ENCODE data around the gene PMEPA1.

Gene PMEPA1

GRCh38 chr20:57724610-57725405, 15.0 kb upstream of the PMEPA1 start:
- H3K4me3 Mint-ChIP-seq = no peak overlapping the region
- H3K36me3 Mint-ChIP-seq (ENCODE audit: low read depth) = no peaks in the 10 kb centered on the region
- H3K27ac Mint-ChIP-seq = no peak overlapping the region
- no peaks in the 10 kb centered on the region for H3K4me1 Mint-ChIP-seq (ENCODE audit: low read depth)
- peaks cover 3% of the 10 kb centered on the region for H3K27me3 Mint-ChIP-seq (ENCODE audit: low read depth)
- H3K9me3 Mint-ChIP-seq = no peaks in the 10 kb centered on the region

DNA sequence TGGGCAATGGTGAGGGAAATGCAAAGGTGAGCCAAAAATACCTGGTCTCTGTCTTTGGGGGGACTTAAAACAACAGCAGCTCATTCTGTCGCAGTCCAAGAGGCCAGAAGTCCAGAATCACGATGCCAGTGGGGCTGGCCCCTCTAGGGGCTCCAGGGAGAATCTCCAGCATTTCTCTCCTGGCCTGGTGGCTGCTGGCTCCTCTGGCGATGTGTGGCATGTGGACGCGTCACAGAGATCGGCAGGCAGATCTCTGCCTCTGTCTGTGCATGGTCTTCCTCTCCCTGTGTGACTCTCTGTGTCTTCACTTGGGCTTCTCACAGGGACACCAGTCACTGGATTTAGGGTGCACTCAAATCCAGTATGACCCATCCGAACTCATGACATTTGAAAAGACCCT, 14.0 kb upstream of the PMEPA1 start:
- Mint-ChIP-seq H3K4me1 (ENCODE audit: low read depth) (no peaks in the 10 kb centered on the region), H3K9me3 (no peaks in the 10 kb centered on the region), H3K27me3 (ENCODE audit: low read depth) (peaks cover 12% of the 10 kb centered on the region), H3K36me3 (ENCODE audit: low read depth) (no peaks in the 10 kb centered on the region), H3K4me3 (no peak overlapping the region), H3K27ac (no peak overlapping the region)

DNA sequence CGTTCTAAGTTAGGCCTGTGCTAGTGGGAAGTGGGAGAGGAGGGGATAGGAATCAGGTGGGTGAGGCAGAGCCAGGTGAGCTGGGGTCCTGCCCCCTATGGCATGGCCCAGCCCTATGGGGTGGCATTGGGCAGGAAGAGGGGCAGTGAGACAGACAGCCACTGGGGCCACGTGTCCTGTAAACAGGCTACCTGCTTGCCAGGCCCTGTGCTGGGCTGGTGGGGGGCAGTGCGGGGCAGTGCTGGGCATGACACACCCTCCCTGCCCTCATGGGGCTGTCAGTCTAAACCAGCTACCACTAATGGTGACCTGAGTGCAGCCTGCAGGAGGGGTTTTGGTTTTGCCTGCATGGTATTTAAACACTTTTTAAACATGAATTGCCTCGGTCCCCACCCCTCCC, 10.1 kb upstream of the PMEPA1 start:
- Mint-ChIP-seq H3K9me3 (no peaks in the 10 kb centered on the region), H3K27me3 (ENCODE audit: low read depth) (peaks cover 38% of the 10 kb centered on the region), H3K36me3 (ENCODE audit: low read depth) (no peaks in the 10 kb centered on the region), H3K27ac (no peak overlapping the region), H3K4me3 (no peak overlapping the region), H3K4me1 (ENCODE audit: low read depth) (no peaks in the 10 kb centered on the region)

DNA sequence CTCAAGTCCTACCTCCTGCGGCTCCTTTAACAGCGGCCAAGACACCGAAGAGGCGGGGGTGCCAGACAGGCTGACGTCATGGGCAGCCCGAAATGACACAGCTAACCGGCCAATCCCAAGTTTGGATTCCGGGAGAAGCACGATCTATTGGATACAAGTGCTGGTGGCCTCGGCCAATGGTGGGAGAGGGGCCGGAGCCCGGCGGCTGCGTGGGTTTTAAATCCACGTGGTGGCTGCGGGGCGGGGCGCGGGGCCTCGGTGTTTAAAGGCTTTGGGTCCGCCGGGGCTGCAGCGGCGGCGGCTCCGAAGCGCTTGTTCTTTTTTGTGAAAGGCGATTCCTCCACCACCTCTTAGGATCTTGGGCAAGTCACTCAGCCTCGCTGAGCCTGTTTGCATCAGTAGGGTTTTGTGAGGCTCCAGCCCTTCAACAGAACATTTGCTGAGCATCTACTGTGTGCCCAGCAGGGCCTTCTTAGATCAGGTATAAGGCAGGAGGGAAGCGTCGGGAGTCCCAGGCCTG, 8.7 kb upstream of the PMEPA1 start:
- Mint-ChIP-seq H3K27me3 (ENCODE audit: low read depth) (peaks cover 38% of the 10 kb centered on the region), H3K4me3 (no peak overlapping the region), H3K9me3 (no peaks in the 10 kb centered on the region), H3K4me1 (ENCODE audit: low read depth) (no peaks in the 10 kb centered on the region), H3K36me3 (ENCODE audit: low read depth) (no peaks in the 10 kb centered on the region), H3K27ac (no peak overlapping the region)

- H3K9me3 Mint-ChIP-seq = no peaks in the 10 kb centered on the region
- no peak overlapping the region for H3K4me3 Mint-ChIP-seq
- H3K27ac Mint-ChIP-seq = no peak overlapping the region
- H3K27me3 Mint-ChIP-seq (ENCODE audit: low read depth) = peaks cover 41% of the 10 kb centered on the region
- H3K36me3 Mint-ChIP-seq (ENCODE audit: low read depth) = no peaks in the 10 kb centered on the region
- no peaks in the 10 kb centered on the region for H3K4me1 Mint-ChIP-seq (ENCODE audit: low read depth)
These were observed 8.0 kb upstream of the PMEPA1 start for GRCh38 chr20:57717797-57718196.

DNA sequence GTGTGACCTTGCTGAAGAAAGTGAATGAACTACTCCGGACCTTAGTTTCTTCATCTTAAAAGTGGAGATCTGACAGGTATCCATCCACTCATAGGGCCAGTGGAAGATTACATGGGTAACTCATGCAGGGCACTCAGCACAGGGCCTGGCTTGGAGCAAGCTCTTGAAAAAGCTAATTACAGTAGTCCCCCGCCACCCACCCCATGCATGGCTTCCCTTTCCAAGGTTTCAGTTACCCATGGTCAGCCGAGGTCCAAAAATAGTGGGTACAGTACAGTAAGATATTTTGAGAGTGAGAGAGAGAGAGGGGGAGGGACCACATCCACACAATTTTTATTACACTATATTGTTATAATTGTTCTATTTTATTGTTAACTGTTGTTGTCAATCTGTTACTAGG, 7.1 kb upstream of the PMEPA1 start:
- Mint-ChIP-seq H3K27me3 (ENCODE audit: low read depth) (peaks cover 50% of the 10 kb centered on the region), H3K4me3 (no peak overlapping the region)

GRCh38 chr20:57716202-57716601, 6.4 kb upstream of the PMEPA1 start:
- H3K27ac Mint-ChIP-seq = no peak overlapping the region

More for the DNA sequence above, 7.1 kb upstream of the PMEPA1 start:
- Mint-ChIP-seq H3K27ac (no peak overlapping the region), H3K36me3 (ENCODE audit: low read depth) (no peaks in the 10 kb centered on the region), H3K9me3 (no peaks in the 10 kb centered on the region), H3K4me1 (ENCODE audit: low read depth) (no peaks in the 10 kb centered on the region)

DNA sequence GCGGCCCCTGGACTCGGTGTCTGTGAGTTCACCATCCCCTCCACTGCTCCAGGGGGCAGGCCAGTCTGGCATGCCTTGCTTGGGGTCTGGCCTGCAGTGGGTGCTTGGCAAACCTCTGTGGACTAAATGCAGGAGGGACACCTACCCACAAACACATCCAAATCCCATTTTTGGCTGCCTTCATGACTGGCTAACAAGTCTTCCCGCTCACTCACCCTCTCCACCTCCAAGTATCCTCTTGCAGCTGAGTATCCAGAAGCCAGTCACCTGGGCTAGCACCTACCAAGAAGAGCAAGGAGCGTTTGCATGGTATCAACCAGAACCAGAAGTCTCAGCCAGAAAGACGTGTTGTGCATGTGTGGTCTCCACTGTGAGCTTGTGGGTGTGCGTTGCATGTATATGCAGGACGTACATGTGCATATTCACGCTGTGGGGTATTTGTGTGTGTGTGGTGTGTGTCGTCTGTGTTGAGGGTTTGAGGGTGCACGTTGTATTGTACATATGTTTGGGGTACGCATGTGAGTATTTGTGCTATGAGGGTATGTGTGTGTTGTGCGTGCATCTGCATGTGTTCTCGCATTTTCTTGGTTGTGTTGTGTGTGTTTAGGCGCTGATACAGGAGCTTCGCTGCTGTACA, 5.6 kb upstream of the PMEPA1 start:
- Mint-ChIP-seq H3K27me3 (ENCODE audit: low read depth) (peaks cover 62% of the 10 kb centered on the region), H3K27ac (no peak overlapping the region), H3K4me3 (no peak overlapping the region), H3K9me3 (no peaks in the 10 kb centered on the region), H3K36me3 (ENCODE audit: low read depth) (no peaks in the 10 kb centered on the region), H3K4me1 (ENCODE audit: low read depth) (peaks cover 2% of the 10 kb centered on the region)

More at GRCh38 chr20:57716202-57716601, 6.4 kb upstream of the PMEPA1 start:
- no peak overlapping the region for H3K4me3 Mint-ChIP-seq
- peaks cover 54% of the 10 kb centered on the region for H3K27me3 Mint-ChIP-seq (ENCODE audit: low read depth)
- H3K4me1 Mint-ChIP-seq (ENCODE audit: low read depth) = no peaks in the 10 kb centered on the region
- H3K36me3 Mint-ChIP-seq (ENCODE audit: low read depth) = no peaks in the 10 kb centered on the region
- H3K9me3 Mint-ChIP-seq = no peaks in the 10 kb centered on the region

DNA sequence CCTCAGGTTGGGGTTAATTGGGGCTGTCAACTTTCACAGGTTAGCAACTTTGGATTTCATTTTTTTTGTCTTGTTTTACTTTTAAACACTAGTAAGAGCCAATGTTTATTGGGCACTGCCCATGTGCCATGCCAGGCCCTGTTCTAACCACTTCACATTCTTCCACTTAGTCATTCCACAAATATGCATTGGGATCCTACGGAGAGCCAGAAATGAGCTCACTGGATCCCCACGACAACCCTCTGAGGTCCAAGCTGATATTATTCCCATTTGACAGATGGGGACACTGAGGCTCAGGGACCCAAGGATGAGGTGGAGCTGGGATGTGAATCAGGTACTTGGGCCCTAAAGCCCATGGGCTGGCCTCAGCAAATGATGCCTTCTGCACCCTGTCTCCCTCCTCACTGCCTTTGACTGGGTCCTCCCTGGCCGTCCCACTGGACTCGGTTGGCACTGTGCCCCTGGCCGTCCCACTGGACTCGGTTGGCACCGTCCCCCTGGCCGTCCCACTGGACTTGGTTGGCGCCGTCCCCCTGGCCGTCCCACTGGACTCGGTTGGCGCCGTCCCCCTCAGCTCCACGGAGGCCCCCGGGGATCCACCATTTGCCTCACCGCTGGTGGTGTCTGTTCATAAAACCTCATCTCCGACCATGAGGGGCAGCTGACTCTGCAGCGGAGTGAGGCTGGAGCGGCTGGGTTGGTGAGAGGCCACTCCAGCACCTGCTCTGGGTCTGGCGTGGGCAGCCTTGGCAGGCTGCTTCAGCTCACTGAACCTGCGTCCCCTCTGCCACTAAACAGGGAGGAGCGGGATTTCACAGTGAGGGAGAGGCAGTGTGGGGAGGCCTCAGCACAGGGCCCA, 4.8 kb upstream of the PMEPA1 start:
- H3K4me3 Mint-ChIP-seq = no peak overlapping the region
- no peaks in the 10 kb centered on the region for H3K36me3 Mint-ChIP-seq (ENCODE audit: low read depth)
- peaks cover 2% of the 10 kb centered on the region for H3K4me1 Mint-ChIP-seq (ENCODE audit: low read depth)
- H3K27me3 Mint-ChIP-seq (ENCODE audit: low read depth) = peaks cover 64% of the 10 kb centered on the region
- no peak overlapping the region for H3K27ac Mint-ChIP-seq
- H3K9me3 Mint-ChIP-seq = no peaks in the 10 kb centered on the region

- H3K4me3 Mint-ChIP-seq = no peak overlapping the region
- H3K36me3 Mint-ChIP-seq (ENCODE audit: low read depth) = no peaks in the 10 kb centered on the region
- no peaks in the 10 kb centered on the region for H3K9me3 Mint-ChIP-seq
- H3K27ac Mint-ChIP-seq = no peak overlapping the region
- H3K4me1 Mint-ChIP-seq (ENCODE audit: low read depth) = peaks cover 2% of the 10 kb centered on the region
- peaks cover 57% of the 10 kb centered on the region for H3K27me3 Mint-ChIP-seq (ENCODE audit: low read depth)
These were observed 4.1 kb upstream of the PMEPA1 start for GRCh38 chr20:57713951-57714350.

DNA sequence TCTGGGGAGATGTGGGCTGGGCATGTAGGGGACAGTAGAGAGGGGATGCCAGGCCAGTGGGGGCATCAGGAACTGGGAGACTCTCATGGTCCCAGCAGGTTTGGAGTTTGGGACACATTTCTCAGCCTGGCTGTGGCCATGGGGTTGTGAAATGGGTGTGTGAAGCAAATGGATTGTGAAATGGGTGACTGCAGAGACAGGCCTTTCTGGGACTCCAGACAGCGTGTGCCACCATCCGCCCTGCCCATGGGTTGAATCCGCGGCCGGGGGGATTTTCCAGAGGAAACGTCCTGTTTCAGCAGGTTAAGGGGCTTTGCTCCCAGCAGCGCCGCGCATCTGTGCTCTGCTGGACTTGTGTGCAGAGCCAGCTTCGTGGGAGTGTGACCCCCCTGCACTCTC, 3.7 kb upstream of the PMEPA1 start:
- Mint-ChIP-seq H3K4me1 (ENCODE audit: low read depth) (peaks cover 6% of the 10 kb centered on the region), H3K27ac (no peak overlapping the region), H3K9me3 (no peaks in the 10 kb centered on the region), H3K27me3 (ENCODE audit: low read depth) (peaks cover 58% of the 10 kb centered on the region), H3K36me3 (ENCODE audit: low read depth) (peaks cover 1% of the 10 kb centered on the region), H3K4me3 (no peak overlapping the region)

- no peaks in the 10 kb centered on the region for H3K9me3 Mint-ChIP-seq
- peaks cover 7% of the 10 kb centered on the region for H3K4me1 Mint-ChIP-seq (ENCODE audit: low read depth)
- no peak overlapping the region for H3K4me3 Mint-ChIP-seq
- peaks cover 59% of the 10 kb centered on the region for H3K27me3 Mint-ChIP-seq (ENCODE audit: low read depth)
- no peak overlapping the region for H3K27ac Mint-ChIP-seq
- H3K36me3 Mint-ChIP-seq (ENCODE audit: low read depth) = peaks cover 2% of the 10 kb centered on the region
These were observed 3.2 kb upstream of the PMEPA1 start for GRCh38 chr20:57712851-57713504.

GRCh38 chr20:57712341-57712740, 2.5 kb upstream of the PMEPA1 start:
- Mint-ChIP-seq H3K9me3 (no peaks in the 10 kb centered on the region), H3K27me3 (ENCODE audit: low read depth) (peaks cover 59% of the 10 kb centered on the region), H3K4me1 (ENCODE audit: low read depth) (peaks cover 7% of the 10 kb centered on the region), H3K4me3 (no peak overlapping the region), H3K36me3 (ENCODE audit: low read depth) (peaks cover 2% of the 10 kb centered on the region), H3K27ac (no peak overlapping the region)

- Mint-ChIP-seq H3K36me3 (ENCODE audit: low read depth) (peaks cover 2% of the 10 kb centered on the region), H3K4me1 (ENCODE audit: low read depth) (peaks cover 7% of the 10 kb centered on the region), H3K4me3 (no peak overlapping the region), H3K9me3 (no peaks in the 10 kb centered on the region), H3K27me3 (ENCODE audit: low read depth) (peaks cover 59% of the 10 kb centered on the region), H3K27ac (no peak overlapping the region)
These were observed 2.0 kb upstream of the PMEPA1 start for GRCh38 chr20:57711826-57712225.
